K562 (cell line): Measurements from ENCODE around the gene C4A. TPM values are rescaled to one million over a fixed set of nuclear protein-coding genes. Genes with fewer than 3 reads are reported as not detected.

Experiments used
- ATF7 ChIP-seq: fragments of 450-650 bp; IDR thresholded peaks from 2 replicates; pipeline ENCODE4 v1.7.1; 2014; ENCODE audit warnings: mild to moderate bottlenecking, moderate library complexity
- CREM ChIP-seq: IDR thresholded peaks from 2 replicates; pipeline ENCODE4 v1.6.1; 2014; ENCODE audit warnings: antibody characterized with exemption, low read depth
- ETV1 ChIP-seq: fragments of 450-650 bp; conservative IDR thresholded peaks from 2 replicates; pipeline ENCODE4 v1.6.1; 2016; ENCODE audit warnings: missing genetic modification characterization, control low read depth, low read depth, missing compliant biosample characterization
- HLTF ChIP-seq: fragments of 450-650 bp; IDR thresholded peaks from 2 replicates; pipeline ENCODE4 v1.6.1; 2016
- MLLT1 ChIP-seq, 2 experiments: fragments of 450-650 bp; IDR thresholded peaks; 2 replicates each; pipeline ENCODE4 v1.6.1; 2016
- NFRKB ChIP-seq: fragments of 450-650 bp; IDR thresholded peaks from 2 replicates; pipeline ENCODE4 v1.6.1; 2016; ENCODE audit warnings: low read depth
- POLR2H ChIP-seq: IDR thresholded peaks from 2 replicates; pipeline ENCODE4 v1.6.1; 2016; ENCODE audit warnings: missing genetic modification characterization, low read depth, mild to moderate bottlenecking, control low read depth, missing compliant biosample characterization, moderate library complexity
- PPARD ChIP-seq: fragments of 250-450 bp; sonication (Bioruptor Pico); IDR thresholded peaks from 2 replicates; pipeline ENCODE4 v1.8.0; 2022; ENCODE audit warnings: inconsistent platforms, mild to moderate bottlenecking, moderate library complexity
- SMARCA5 ChIP-seq: fragments of 450-650 bp; IDR thresholded peaks from 2 replicates; pipeline ENCODE4 v1.6.1; 2016
- SMC3 ChIP-seq: conservative IDR thresholded peaks from 2 replicates; pipeline ENCODE4 v1.6.1; 2011; ENCODE audit warnings: low read depth, low read length, improper control_type of control experiment; ENCODE audit not compliant: insufficient read depth
- ZNF609 ChIP-seq: sonication (generic); formaldehyde crosslinking; IDR thresholded peaks from 2 replicates; pipeline ENCODE4 v1.8.1; 2023; ENCODE audit warnings: missing genetic modification reagents, mild to moderate bottlenecking, borderline replicate concordance
- polyA plus RNA-seq, 8 experiments: library from polyadenylated mRNA; depleted of rRNA in 4 of 8; stranded (reverse) in 5 of 8; unstranded in 3 of 8; fragments of >200 nt; fragmentation: Nextera tagmentation in 2 of 8; fragmentation: Illumina TruSeq in 1 of 8; extraction: Ambion mirVana in 2 of 8; extraction: Trizol in 1 of 8; gene quantifications; 2 replicates each; pipeline versions ENCODE4 v1.2.1 to v1.2.3, GENCODE V29; 2011 to 2014; ENCODE audit warnings: inconsistent platforms in 1 of 8, missing spikeins in 1 of 8
- total RNA-seq, 7 experiments: library from RNA; depleted of rRNA in 6 of 7; stranded (reverse); fragments of >200 nt in 6 of 7; fragmentation: Illumina TruSeq in 2 of 7; extraction: Trizol in 2 of 7; gene quantifications; 2 replicates each; pipeline versions ENCODE4 v1.2.1 to v1.2.3, GENCODE V29; 2011 to 2021; ENCODE audit warnings: low replicate concordance in 1 of 7
- TF ChIP-seq, protein P1 (sequence below), 2 experiments: fragments of 150-350 bp in 1 of 2; IDR thresholded peaks; 2 replicates each; pipeline ENCODE4 v1.6.1; 2012 to 2016; ENCODE audit warnings: low read depth in 2 of 2, low read length in 2 of 2, mild to moderate bottlenecking in 1 of 2, moderate library complexity in 1 of 2
- TF ChIP-seq, protein P2 (sequence below): sonication (generic); formaldehyde crosslinking; IDR thresholded peaks from 2 replicates; pipeline ENCODE4 v1.8.0; 2022; ENCODE audit warnings: missing genetic modification reagents, mild to moderate bottlenecking, borderline replicate concordance
- TF ChIP-seq, protein P3 (sequence below): fragments of 250-450 bp; sonication (Bioruptor Pico); IDR thresholded peaks from 2 replicates; pipeline ENCODE4 v1.8.0; 2022; ENCODE audit warnings: inconsistent platforms

The C4A gene
- total and polyA plus RNA-seq, 9 of the 15 experiments (the other 6 are each of a cell fraction or from before 2014, with no cell fraction given) = 0.27 to 7.6 (median 5.0) TPM

DNA sequence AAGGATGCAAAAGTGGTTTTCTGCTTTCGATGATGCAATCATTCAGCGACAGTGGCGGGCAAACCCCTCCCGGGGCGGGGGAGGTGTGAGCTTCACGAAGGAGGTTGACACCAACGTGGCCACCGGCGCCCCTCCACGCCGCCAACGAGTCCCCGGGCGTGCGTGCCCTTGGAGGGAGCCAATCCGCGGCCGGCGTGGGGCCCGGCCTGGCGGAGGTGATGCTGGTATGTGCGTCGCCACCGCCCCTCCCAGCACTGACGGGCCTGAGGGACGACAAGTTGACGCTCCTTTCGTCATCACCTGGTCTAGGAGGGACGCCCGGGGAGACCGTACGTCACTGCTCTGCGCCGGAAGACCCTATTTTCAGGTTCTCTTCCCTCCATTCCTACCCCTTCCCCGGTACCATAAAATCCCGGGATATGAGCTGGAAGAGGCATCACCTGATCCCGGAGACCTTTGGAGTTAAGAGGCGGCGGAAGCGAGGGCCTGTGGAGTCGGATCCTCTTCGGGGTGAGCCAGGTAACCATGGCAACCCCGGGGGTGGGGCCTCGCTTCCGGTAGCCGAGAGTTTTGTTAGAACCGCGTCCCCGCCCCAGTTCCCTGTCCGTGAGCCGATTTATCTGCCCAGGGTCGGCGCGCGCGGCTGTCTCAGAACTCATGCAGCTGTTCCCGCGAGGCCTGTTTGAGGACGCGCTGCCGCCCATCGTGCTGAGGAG lies 9.7 kb upstream of the C4A start, which contains the start of gene DXO (continued):
- TF ChIP-seq, protein P1, sequence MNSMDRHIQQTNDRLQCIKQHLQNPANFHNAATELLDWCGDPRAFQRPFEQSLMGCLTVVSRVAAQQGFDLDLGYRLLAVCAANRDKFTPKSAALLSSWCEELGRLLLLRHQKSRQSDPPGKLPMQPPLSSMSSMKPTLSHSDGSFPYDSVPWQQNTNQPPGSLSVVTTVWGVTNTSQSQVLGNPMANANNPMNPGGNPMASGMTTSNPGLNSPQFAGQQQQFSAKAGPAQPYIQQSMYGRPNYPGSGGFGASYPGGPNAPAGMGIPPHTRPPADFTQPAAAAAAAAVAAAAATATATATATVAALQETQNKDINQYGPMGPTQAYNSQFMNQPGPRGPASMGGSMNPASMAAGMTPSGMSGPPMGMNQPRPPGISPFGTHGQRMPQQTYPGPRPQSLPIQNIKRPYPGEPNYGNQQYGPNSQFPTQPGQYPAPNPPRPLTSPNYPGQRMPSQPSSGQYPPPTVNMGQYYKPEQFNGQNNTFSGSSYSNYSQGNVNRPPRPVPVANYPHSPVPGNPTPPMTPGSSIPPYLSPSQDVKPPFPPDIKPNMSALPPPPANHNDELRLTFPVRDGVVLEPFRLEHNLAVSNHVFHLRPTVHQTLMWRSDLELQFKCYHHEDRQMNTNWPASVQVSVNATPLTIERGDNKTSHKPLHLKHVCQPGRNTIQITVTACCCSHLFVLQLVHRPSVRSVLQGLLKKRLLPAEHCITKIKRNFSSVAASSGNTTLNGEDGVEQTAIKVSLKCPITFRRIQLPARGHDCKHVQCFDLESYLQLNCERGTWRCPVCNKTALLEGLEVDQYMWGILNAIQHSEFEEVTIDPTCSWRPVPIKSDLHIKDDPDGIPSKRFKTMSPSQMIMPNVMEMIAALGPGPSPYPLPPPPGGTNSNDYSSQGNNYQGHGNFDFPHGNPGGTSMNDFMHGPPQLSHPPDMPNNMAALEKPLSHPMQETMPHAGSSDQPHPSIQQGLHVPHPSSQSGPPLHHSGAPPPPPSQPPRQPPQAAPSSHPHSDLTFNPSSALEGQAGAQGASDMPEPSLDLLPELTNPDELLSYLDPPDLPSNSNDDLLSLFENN (IDR thresholded peaks at IDR 0.05; ENCODE audit: low read depth in 2 of 2, low read length in 2 of 2) = no peak; a peak in 1 of 4 replicates
- TF ChIP-seq ZNF609 (CRISPR knock-in tag) (peak; percentile 86; the same call in 1 of the 2 replicates), SMC3 (0 out of 2 replicates have a peak, but pooled peaks have one; percentile 4), HLTF (peak; percentile 80; the same call in 1 of the 2 replicates), NFRKB (peak; percentile 52), POLR2H (tag) (peak; percentile 84), CREM (peak; percentile 97), SMARCA5 (no peak), MLLT1 (IDR thresholded peaks at IDR 0.05) (peak in 1 of 2 experiments; percentile 40; a peak in 1 of 4 replicates), PPARD (no peak), ETV1 (tag) (peak; percentile 94), ATF7 (peak; percentile 41)
- TF ChIP-seq, protein P2, sequence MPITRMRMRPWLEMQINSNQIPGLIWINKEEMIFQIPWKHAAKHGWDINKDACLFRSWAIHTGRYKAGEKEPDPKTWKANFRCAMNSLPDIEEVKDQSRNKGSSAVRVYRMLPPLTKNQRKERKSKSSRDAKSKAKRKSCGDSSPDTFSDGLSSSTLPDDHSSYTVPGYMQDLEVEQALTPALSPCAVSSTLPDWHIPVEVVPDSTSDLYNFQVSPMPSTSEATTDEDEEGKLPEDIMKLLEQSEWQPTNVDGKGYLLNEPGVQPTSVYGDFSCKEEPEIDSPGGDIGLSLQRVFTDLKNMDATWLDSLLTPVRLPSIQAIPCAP (CRISPR knock-in tag) = 0 out of 2 replicates have a peak, but pooled peaks have one; percentile 69
- TF ChIP-seq, protein P3, sequence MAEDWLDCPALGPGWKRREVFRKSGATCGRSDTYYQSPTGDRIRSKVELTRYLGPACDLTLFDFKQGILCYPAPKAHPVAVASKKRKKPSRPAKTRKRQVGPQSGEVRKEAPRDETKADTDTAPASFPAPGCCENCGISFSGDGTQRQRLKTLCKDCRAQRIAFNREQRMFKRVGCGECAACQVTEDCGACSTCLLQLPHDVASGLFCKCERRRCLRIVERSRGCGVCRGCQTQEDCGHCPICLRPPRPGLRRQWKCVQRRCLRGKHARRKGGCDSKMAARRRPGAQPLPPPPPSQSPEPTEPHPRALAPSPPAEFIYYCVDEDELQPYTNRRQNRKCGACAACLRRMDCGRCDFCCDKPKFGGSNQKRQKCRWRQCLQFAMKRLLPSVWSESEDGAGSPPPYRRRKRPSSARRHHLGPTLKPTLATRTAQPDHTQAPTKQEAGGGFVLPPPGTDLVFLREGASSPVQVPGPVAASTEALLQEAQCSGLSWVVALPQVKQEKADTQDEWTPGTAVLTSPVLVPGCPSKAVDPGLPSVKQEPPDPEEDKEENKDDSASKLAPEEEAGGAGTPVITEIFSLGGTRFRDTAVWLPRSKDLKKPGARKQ (CRISPR knock-in tag) = no peak
